H9 (cell line): Measurements from ENCODE around the gene PLA2G4E. TPM values are rescaled to one million over a fixed set of nuclear protein-coding genes. Genes with fewer than 3 reads are reported as not detected.

Experiments
- DNase-seq: peaks from one replicate; pipeline ENCODE4 v3.0.0-alpha.2; 2017
- H2AFZ ChIP-seq: one replicate; pipeline ENCODE4 v1.6.1; 2013; ENCODE audit warnings: mild to moderate bottlenecking, low read length, control low read depth, moderate library complexity
- H2AK5ac ChIP-seq: 2 replicates; pipeline ENCODE4 v1.6.1; 2013; ENCODE audit warnings: low read length, control low read depth, mixed read lengths; ENCODE audit not compliant: insufficient read length
- H2BK120ac ChIP-seq: one replicate; pipeline ENCODE4 v1.6.1; 2013; ENCODE audit warnings: low read depth, mild to moderate bottlenecking, low read length, control low read depth, inconsistent platforms; ENCODE audit not compliant: poor library complexity, severe bottlenecking
- H2BK12ac ChIP-seq: 2 replicates; pipeline ENCODE4 v1.6.1; 2013; ENCODE audit warnings: low read length, control low read depth, mixed read lengths, low read depth; ENCODE audit not compliant: insufficient read length
- H2BK15ac ChIP-seq: 2 replicates; pipeline ENCODE4 v1.6.1; 2013; ENCODE audit warnings: low read depth, low read length, control low read depth
- H2BK20ac ChIP-seq: one replicate; pipeline ENCODE4 v1.6.1; 2013; ENCODE audit warnings: low read depth, mild to moderate bottlenecking, low read length, control low read depth, inconsistent platforms; ENCODE audit not compliant: poor library complexity, severe bottlenecking
- H2BK5ac ChIP-seq: 2 replicates; pipeline ENCODE4 v1.6.1; 2013; ENCODE audit warnings: low read length, control low read depth, mixed read lengths; ENCODE audit not compliant: insufficient read length
- H3K14ac ChIP-seq: 2 replicates; pipeline ENCODE4 v1.6.1; 2013; ENCODE audit warnings: low read length, control low read depth; ENCODE audit not compliant: insufficient read depth
- H3K18ac ChIP-seq: 2 replicates; pipeline ENCODE4 v1.6.1; 2013; ENCODE audit warnings: low read depth, mild to moderate bottlenecking, mixed read lengths, low read length, control low read depth; ENCODE audit not compliant: insufficient read length
- H3K23ac ChIP-seq: 2 replicates; pipeline ENCODE4 v1.6.1; 2013; ENCODE audit warnings: low read length, control low read depth, mixed read lengths, low read depth; ENCODE audit not compliant: insufficient read length
- H3K23me2 ChIP-seq: 2 replicates; pipeline ENCODE4 v1.6.1; 2013; ENCODE audit warnings: low read depth, mild to moderate bottlenecking, mixed read lengths, low read length, control low read depth; ENCODE audit not compliant: insufficient read length, poor library complexity, severe bottlenecking
- H3K27ac ChIP-seq: 2 replicates; pipeline ENCODE4 v1.5.1; 2013; ENCODE audit warnings: low read length, control low read depth, mixed read lengths, low read depth; ENCODE audit not compliant: insufficient read length
- H3K27me3 ChIP-seq: 2 replicates; pipeline ENCODE4 v1.6.1; 2013; ENCODE audit warnings: low read length, control low read depth, inconsistent platforms; ENCODE audit not compliant: insufficient read depth
- H3K4ac ChIP-seq: 2 replicates; pipeline ENCODE4 v1.6.1; 2013; ENCODE audit warnings: low read depth, mild to moderate bottlenecking, control low read depth, inconsistent platforms, low read length, moderate library complexity
- H3K4me1 ChIP-seq: 2 replicates; pipeline ENCODE4 v1.6.1; 2013; ENCODE audit warnings: low read length, control low read depth, inconsistent platforms; ENCODE audit not compliant: insufficient read depth
- H3K4me2 ChIP-seq: 2 replicates; pipeline ENCODE4 v1.6.1; 2013; ENCODE audit warnings: low read length, control low read depth, mixed read lengths; ENCODE audit not compliant: insufficient read length, insufficient read depth
- H3K56ac ChIP-seq: 2 replicates; pipeline ENCODE4 v1.6.1; 2013; ENCODE audit warnings: low read depth, mild to moderate bottlenecking, mixed read lengths, low read length, control low read depth; ENCODE audit not compliant: insufficient read length
- H3K79me1 ChIP-seq: 2 replicates; pipeline ENCODE4 v1.6.1; 2013; ENCODE audit warnings: low read depth, mild to moderate bottlenecking, moderate library complexity, low read length, control low read depth, inconsistent platforms; ENCODE audit not compliant: insufficient read depth, poor library complexity, severe bottlenecking
- H3K79me2 ChIP-seq: 2 replicates; pipeline ENCODE4 v1.6.1; 2013; ENCODE audit warnings: low read length, control low read depth, inconsistent platforms; ENCODE audit not compliant: insufficient read depth
- H3K9ac ChIP-seq: 2 replicates; pipeline ENCODE4 v1.6.1; 2013; ENCODE audit warnings: low read length, control low read depth, mixed read lengths; ENCODE audit not compliant: insufficient read length; ENCODE audit errors: extremely low read depth
- H3K9me3 ChIP-seq: one replicate; pipeline ENCODE4 v1.6.1; 2013; ENCODE audit warnings: low read depth, low read length, inconsistent platforms; ENCODE audit not compliant: control insufficient read depth
- H3T11ph ChIP-seq: one replicate; pipeline ENCODE4 v1.6.1; 2013; ENCODE audit warnings: mild to moderate bottlenecking, low read length, control low read depth, inconsistent platforms
- H4K20me1 ChIP-seq: one replicate; pipeline ENCODE4 v1.6.1; 2013; ENCODE audit not compliant: control insufficient read depth, insufficient read length, insufficient read depth
- H4K5ac ChIP-seq: 2 replicates; pipeline ENCODE4 v1.6.1; 2013; ENCODE audit warnings: low read depth, mild to moderate bottlenecking, mixed read lengths, low read length, control low read depth; ENCODE audit not compliant: insufficient read length
- H4K8ac ChIP-seq: replicated peaks from 2 replicates; pipeline ENCODE4 v1.6.1; 2013; ENCODE audit warnings: low read length, control low read depth, mixed read lengths, low read depth; ENCODE audit not compliant: insufficient read length
- H4K91ac ChIP-seq: 2 replicates; pipeline ENCODE4 v1.6.1; 2013; ENCODE audit warnings: low read depth, mild to moderate bottlenecking, moderate library complexity, mixed read lengths, low read length, control low read depth; ENCODE audit not compliant: insufficient read length
- H3K27ac Mint-ChIP-seq, 3 experiments: 2 replicates in 2 of 3; 3 replicates in 1 of 3; pipeline ENCODE4 v1.8.0; 2020 to 2021; ENCODE audit warnings: mixed read lengths in 3 of 3, mild to moderate bottlenecking in 1 of 3, moderate library complexity in 1 of 3
- H3K27me3 Mint-ChIP-seq: 2 replicates; pipeline ENCODE4 v1.8.0; 2021; ENCODE audit warnings: low read depth, mild to moderate bottlenecking, moderate library complexity, mixed read lengths
- H3K36me3 Mint-ChIP-seq, 3 experiments: 2 replicates in 2 of 3; 3 replicates in 1 of 3; pipeline ENCODE4 v1.8.0; 2020 to 2021; ENCODE audit warnings: low read depth in 3 of 3, mixed read lengths in 3 of 3; ENCODE audit not compliant: insufficient read depth in 1 of 3
- H3K4me1 Mint-ChIP-seq, 2 experiments: 2 replicates each; pipeline ENCODE4 v1.8.0; 2020; ENCODE audit warnings: mixed read lengths in 2 of 2
- H3K4me3 Mint-ChIP-seq, 2 experiments: 2 replicates in 1 of 2; 3 replicates in 1 of 2; pipeline ENCODE4 v1.8.0; 2020 to 2021; ENCODE audit warnings: mild to moderate bottlenecking in 2 of 2, mixed read lengths in 2 of 2, moderate library complexity in 1 of 2
- H3K9me3 Mint-ChIP-seq, 2 experiments: 2 replicates in 1 of 2; 3 replicates in 1 of 2; pipeline ENCODE4 v1.8.0; 2020; ENCODE audit warnings: mild to moderate bottlenecking in 2 of 2, mixed read lengths in 2 of 2, moderate library complexity in 1 of 2
- CTCF ChIP-seq: fragments of 200-600 bp; sonication (generic); conservative IDR thresholded peaks from 3 replicates; pipeline ENCODE4 v1.8.0; 2021; ENCODE audit warnings: antibody characterized with exemption, mild to moderate bottlenecking
- WGBS: extraction: QIAGEN DNeasy Blood & Tissue Kit; methylation state at CpG from one replicate; pipeline ENCODE4 v1.1.7; 2013; ENCODE audit warnings: missing lambda C conversion rate, low lambda C conversion rate, mixed read lengths; ENCODE audit not compliant: insufficient read length; ENCODE audit errors: extremely low coverage; 5-methylcytosine and 5-hydroxymethylcytosine counted together
- total RNA-seq: library from RNA; stranded (reverse); gene quantifications from 2 replicates; pipeline ENCODE4 v1.2.1, GENCODE V29; 2021

PLA2G4E gene
- total RNA-seq, 1 experiment from 2014 or later, result not detected

GRCh38 chr15:41969851-41970431 is 50.9 kb downstream of the PLA2G4E start:
- H2BK15ac ChIP-seq, result no peak overlapping the region
- no peak overlapping the region for H3K9ac ChIP-seq
- peaks cover 4% of the 10 kb centered on the region for H3K23me2 ChIP-seq
- no peak overlapping the region for H3K4ac ChIP-seq
- TF ChIP-seq CTCF, result no peak
- H2BK12ac ChIP-seq, result no peak overlapping the region
- H3K14ac ChIP-seq, result no peak overlapping the region
- no peak overlapping the region for H2BK120ac ChIP-seq
- peaks cover 17% of the 10 kb centered on the region; the same call in 1 of the 2 replicates for H3K79me2 ChIP-seq
- H3K9me3 Mint-ChIP-seq, result no peaks in the 10 kb centered on the region
- H3K27ac Mint-ChIP-seq, result peak overlapping the region in 1 of 3 experiments; percentile 61; a peak in 3 of 7 replicates
- H4K91ac ChIP-seq, result no peak overlapping the region
- peaks cover 37 to 48% of the 10 kb centered on the region in 2 experiments for H3K4me1 Mint-ChIP-seq
- no peak overlapping the region for H4K5ac ChIP-seq
- no peak overlapping the region for H2BK5ac ChIP-seq
- no peak overlapping the region for H2BK20ac ChIP-seq
- no peak overlapping the region for H3K56ac ChIP-seq
- WGBS, result no CpG with 5 or more reads among the region's 3 CpGs
- no peaks in the 10 kb centered on the region for H3K27me3 ChIP-seq
- no peak overlapping the region for H3T11ph ChIP-seq
- H2AK5ac ChIP-seq, result no peak overlapping the region
- no peak overlapping the region for H3K18ac ChIP-seq
- no peak for DNase-seq
- H3K9me3 ChIP-seq, result no peaks in the 10 kb centered on the region
- H3K4me3 Mint-ChIP-seq, result peak overlapping the region; percentile 91 to 94; a peak in 4 of 5 replicates
- H2AFZ ChIP-seq, result no peak overlapping the region
- H3K79me1 ChIP-seq, result peaks cover 3% of the 10 kb centered on the region
- H4K20me1 ChIP-seq, result no peaks in the 10 kb centered on the region
- peaks cover 7% of the 10 kb centered on the region for H3K4me1 ChIP-seq
- no peak overlapping the region for H4K8ac ChIP-seq
- H3K27ac ChIP-seq, result no peak overlapping the region
- no peaks in the 10 kb centered on the region for H3K27me3 Mint-ChIP-seq
- peaks cover 0 to 5% (median 4%) of the 10 kb centered on the region in 3 experiments; a peak in 5 of 7 replicates for H3K36me3 Mint-ChIP-seq
- H3K23ac ChIP-seq, result no peak overlapping the region
- no peak overlapping the region for H3K4me2 ChIP-seq
